ENCODE data around the gene ATP2B2.
A peak's percentile ranks its signal among the peaks of the same experiment; 100 is the strongest.

ATP2B2 gene

GRCh38 chr3:10329495-10330015 is 175.8 kb downstream of the ATP2B2 start:
- WGBS, 2 donors (ENCODE audit: extremely low coverage in 2 of 2, insufficient read length in 2 of 2, insufficient replicate concordance in 1 of 2), result no CpG with 5 or more reads among the region's 14 CpGs

GRCh38 chr3:10328460-10329071 is 176.8 kb downstream of the ATP2B2 start:
- no peak overlapping the region for H3K18ac ChIP-seq (ENCODE audit: low read length)
- H3K14ac ChIP-seq (ENCODE audit: low read length), result peak overlapping the region; percentile 27
- H2AFZ ChIP-seq (ENCODE audit: low read length), result no peak overlapping the region
- H2BK15ac ChIP-seq (ENCODE audit: low read length), result no peak overlapping the region
- H3K9me3 ChIP-seq (replicated peaks in 1 of 2; ENCODE audit: control insufficient read depth in 2 of 2, insufficient read depth in 1 of 2, low read depth in 1 of 2, low read length in 2 of 2), result no peaks in the 10 kb centered on the region
- no peak overlapping the region for H3K4ac ChIP-seq (ENCODE audit: low read length)
- no peaks in the 10 kb centered on the region for H3K36me3 ChIP-seq (replicated peaks in 1 of 2; ENCODE audit: control insufficient read depth in 2 of 2, insufficient read depth in 2 of 2, low read length in 2 of 2)
- H3K9ac ChIP-seq (ENCODE audit: low read depth, low read length, poor library complexity), result no peak overlapping the region
- H3K23ac ChIP-seq (ENCODE audit: low read depth, low read length, poor library complexity), result no peak overlapping the region
- H2BK120ac ChIP-seq (ENCODE audit: low read depth, low read length), result no peak overlapping the region
- H3K4me2 ChIP-seq (ENCODE audit: insufficient read depth, low read length, poor library complexity, severe bottlenecking), result no peak overlapping the region
- no peak overlapping the region for H3K27ac ChIP-seq (replicated peaks; ENCODE audit: low read length)
- no CpG with 5 or more reads among the region's 31 CpGs for WGBS, 2 donors (ENCODE audit: extremely low coverage in 2 of 2, insufficient read length in 2 of 2, insufficient replicate concordance in 1 of 2)
- no peak for DNase-seq (ENCODE audit: low spot score)
- no peak overlapping the region for H3K4me3 ChIP-seq (ENCODE audit: low read length in 2 of 2)
- H3K27me3 ChIP-seq (ENCODE audit: control insufficient read depth in 3 of 3, insufficient read depth in 3 of 3, low read depth in 1 of 3, low read length in 3 of 3), result peaks cover 0 to 93% (median 2%) of the 10 kb centered on the region in 3 experiments
- H2BK5ac ChIP-seq (ENCODE audit: low read length), result no peak overlapping the region
- H3K79me1 ChIP-seq (ENCODE audit: low read depth, low read length), result no peaks in the 10 kb centered on the region
- H2AK5ac ChIP-seq (ENCODE audit: low read depth, low read length), result no peak overlapping the region
- no peak overlapping the region for H4K8ac ChIP-seq (ENCODE audit: low read depth, low read length)
- H2BK12ac ChIP-seq (ENCODE audit: low read length), result no peak overlapping the region
- H4K91ac ChIP-seq (ENCODE audit: low read depth, low read length, poor library complexity), result no peak overlapping the region
- H3K4me1 ChIP-seq (ENCODE audit: control insufficient read depth in 2 of 2, insufficient read depth in 1 of 2, low read depth in 1 of 2, low read length in 2 of 2), result no peaks in the 10 kb centered on the region

More at GRCh38 chr3:10329495-10330015, 175.8 kb downstream of the ATP2B2 start:
- H3K27me3 ChIP-seq (ENCODE audit: control insufficient read depth in 3 of 3, insufficient read depth in 3 of 3, low read depth in 1 of 3, low read length in 3 of 3), result peaks cover 0 to 97% (median 2%) of the 10 kb centered on the region in 3 experiments
- no peaks in the 10 kb centered on the region for H3K36me3 ChIP-seq (replicated peaks in 1 of 2; ENCODE audit: control insufficient read depth in 2 of 2, insufficient read depth in 2 of 2, low read length in 2 of 2)
- H3K14ac ChIP-seq (ENCODE audit: low read length), result no peak overlapping the region
- no peaks in the 10 kb centered on the region for H3K79me1 ChIP-seq (ENCODE audit: low read depth, low read length)
- H3K9ac ChIP-seq (ENCODE audit: low read depth, low read length, poor library complexity), result no peak overlapping the region
- no peak overlapping the region for H2BK12ac ChIP-seq (ENCODE audit: low read length)
- H3K9me3 ChIP-seq (replicated peaks in 1 of 2; ENCODE audit: control insufficient read depth in 2 of 2, insufficient read depth in 1 of 2, low read depth in 1 of 2, low read length in 2 of 2), result no peaks in the 10 kb centered on the region
- H3K4ac ChIP-seq (ENCODE audit: low read length), result no peak overlapping the region
- H2AFZ ChIP-seq (ENCODE audit: low read length), result no peak overlapping the region
- H4K8ac ChIP-seq (ENCODE audit: low read depth, low read length), result no peak overlapping the region
- H3K4me3 ChIP-seq (ENCODE audit: low read length in 2 of 2), result no peak overlapping the region
- no peak overlapping the region for H2BK5ac ChIP-seq (ENCODE audit: low read length)
- no peak for DNase-seq (ENCODE audit: low spot score)
- H2AK5ac ChIP-seq (ENCODE audit: low read depth, low read length), result no peak overlapping the region
- H3K27ac ChIP-seq (replicated peaks; ENCODE audit: low read length), result no peak overlapping the region
- no peak overlapping the region for H3K23ac ChIP-seq (ENCODE audit: low read depth, low read length, poor library complexity)
- no peak overlapping the region for H3K18ac ChIP-seq (ENCODE audit: low read length)
- no peak overlapping the region for H4K91ac ChIP-seq (ENCODE audit: low read depth, low read length, poor library complexity)
- no peak overlapping the region for H2BK15ac ChIP-seq (ENCODE audit: low read length)
- H3K4me1 ChIP-seq (ENCODE audit: control insufficient read depth in 2 of 2, insufficient read depth in 1 of 2, low read depth in 1 of 2, low read length in 2 of 2), result no peaks in the 10 kb centered on the region
- H3K4me2 ChIP-seq (ENCODE audit: insufficient read depth, low read length, poor library complexity, severe bottlenecking), result no peak overlapping the region
- no peak overlapping the region for H2BK120ac ChIP-seq (ENCODE audit: low read depth, low read length)

GRCh38 chr3:10327592-10327991 is 177.8 kb downstream of the ATP2B2 start:
- Histone ChIP-seq H2BK12ac (ENCODE audit: low read length) (no peak overlapping the region), H2BK5ac (ENCODE audit: low read length) (no peak overlapping the region), H3K9me3 (replicated peaks in 1 of 2; ENCODE audit: control insufficient read depth in 2 of 2, insufficient read depth in 1 of 2, low read depth in 1 of 2, low read length in 2 of 2) (no peaks in the 10 kb centered on the region), H3K4me2 (ENCODE audit: insufficient read depth, low read length, poor library complexity, severe bottlenecking) (no peak overlapping the region), H3K79me1 (ENCODE audit: low read depth, low read length) (no peaks in the 10 kb centered on the region), H3K4me3 (ENCODE audit: low read length in 2 of 2) (no peak overlapping the region), H3K9ac (ENCODE audit: low read depth, low read length, poor library complexity) (no peak overlapping the region), H3K4me1 (ENCODE audit: control insufficient read depth in 2 of 2, insufficient read depth in 1 of 2, low read depth in 1 of 2, low read length in 2 of 2) (no peaks in the 10 kb centered on the region), H2BK15ac (ENCODE audit: low read length) (no peak overlapping the region), H3K14ac (ENCODE audit: low read length) (no peak overlapping the region), H4K8ac (ENCODE audit: low read depth, low read length) (no peak overlapping the region), H3K4ac (ENCODE audit: low read length) (no peak overlapping the region), H4K91ac (ENCODE audit: low read depth, low read length, poor library complexity) (no peak overlapping the region), H3K23ac (ENCODE audit: low read depth, low read length, poor library complexity) (no peak overlapping the region), H3K18ac (ENCODE audit: low read length) (no peak overlapping the region), H2BK120ac (ENCODE audit: low read depth, low read length) (no peak overlapping the region), H3K27ac (replicated peaks; ENCODE audit: low read length) (no peak overlapping the region), H2AFZ (ENCODE audit: low read length) (no peak overlapping the region), H3K36me3 (replicated peaks in 1 of 2; ENCODE audit: control insufficient read depth in 2 of 2, insufficient read depth in 2 of 2, low read length in 2 of 2) (no peaks in the 10 kb centered on the region), H2AK5ac (ENCODE audit: low read depth, low read length) (no peak overlapping the region), H3K27me3 (ENCODE audit: control insufficient read depth in 3 of 3, insufficient read depth in 3 of 3, low read depth in 1 of 3, low read length in 3 of 3) (peaks cover 0 to 85% (median 2%) of the 10 kb centered on the region in 3 experiments)
- no peak for DNase-seq (ENCODE audit: low spot score)
- no CpG with 5 or more reads among the region's 10 CpGs for WGBS, 2 donors (ENCODE audit: extremely low coverage in 2 of 2, insufficient read length in 2 of 2, insufficient replicate concordance in 1 of 2)

GRCh38 chr3:10322352-10322710 is 183.1 kb downstream of the ATP2B2 start:
- Histone ChIP-seq H3K23ac (ENCODE audit: low read depth, low read length, poor library complexity) (no peak overlapping the region), H2BK12ac (ENCODE audit: low read length) (no peak overlapping the region), H3K27ac (replicated peaks; ENCODE audit: low read length) (no peak overlapping the region), H4K91ac (ENCODE audit: low read depth, low read length, poor library complexity) (no peak overlapping the region), H2AFZ (ENCODE audit: low read length) (peak overlapping the region; percentile 15), H3K36me3 (replicated peaks in 1 of 2; ENCODE audit: control insufficient read depth in 2 of 2, insufficient read depth in 2 of 2, low read length in 2 of 2) (peaks cover 11 to 21% of the 10 kb centered on the region in 2 donors), H3K79me1 (ENCODE audit: low read depth, low read length) (peaks cover 2% of the 10 kb centered on the region), H3K4ac (ENCODE audit: low read length) (no peak overlapping the region), H3K14ac (ENCODE audit: low read length) (no peak overlapping the region), H3K18ac (ENCODE audit: low read length) (no peak overlapping the region), H2BK5ac (ENCODE audit: low read length) (no peak overlapping the region), H3K9me3 (replicated peaks in 1 of 2; ENCODE audit: control insufficient read depth in 2 of 2, insufficient read depth in 1 of 2, low read depth in 1 of 2, low read length in 2 of 2) (no peaks in the 10 kb centered on the region), H2BK15ac (ENCODE audit: low read length) (no peak overlapping the region), H2BK120ac (ENCODE audit: low read depth, low read length) (no peak overlapping the region), H3K27me3 (ENCODE audit: control insufficient read depth in 3 of 3, insufficient read depth in 3 of 3, low read depth in 1 of 3, low read length in 3 of 3) (peaks cover 0 to 33% (median 0%) of the 10 kb centered on the region in 3 experiments), H3K4me2 (ENCODE audit: insufficient read depth, low read length, poor library complexity, severe bottlenecking) (no peak overlapping the region), H2AK5ac (ENCODE audit: low read depth, low read length) (no peak overlapping the region), H3K9ac (ENCODE audit: low read depth, low read length, poor library complexity) (no peak overlapping the region), H3K4me3 (ENCODE audit: low read length in 2 of 2) (no peak overlapping the region), H3K4me1 (ENCODE audit: control insufficient read depth in 2 of 2, insufficient read depth in 1 of 2, low read depth in 1 of 2, low read length in 2 of 2) (peaks cover 3 to 8% of the 10 kb centered on the region in 2 donors), H4K8ac (ENCODE audit: low read depth, low read length) (no peak overlapping the region)
- WGBS, 2 donors (ENCODE audit: extremely low coverage in 2 of 2, insufficient read length in 2 of 2, insufficient replicate concordance in 1 of 2), result no CpG with 5 or more reads among the region's 1 CpG
- DNase-seq (ENCODE audit: low spot score), result no peak
